Activated B cell treated with CpG ODN at 0.5 μM for 24 hours (primary cell): ENCODE measurements around the gene EXOC3L1. TPM values are rescaled to one million over a fixed set of nuclear protein-coding genes. Genes with fewer than 3 reads are reported as not detected.

ENCODE experiments used
- ATAC-seq: fragments of 200-7000 bp; cut with Tn5 transposase; one replicate; pipeline ENCODE4 v1.10.0; 2021; ENCODE audit warnings: low read depth, mild to moderate bottlenecking, moderate library complexity
- CTCF ChIA-PET: fragments of 350-600 bp; sonication (Branson Sonifier 250); formaldehyde crosslinking; loops from one replicate; lab custom pipeline; 2021; ENCODE audit warnings: antibody characterized with exemption; lab: Charles Lee
- POLR2A ChIA-PET: fragments of 350-600 bp; sonication (Branson Sonifier 250); formaldehyde crosslinking; loops from one replicate; lab custom pipeline; 2021; ENCODE audit warnings: antibody characterized with exemption; lab: Charles Lee
- DNase-seq: peaks from one replicate; pipeline ENCODE4 v3.0.0; 2022
- H3K27ac Mint-ChIP-seq: one replicate; pipeline ENCODE4 v1.8.0; 2020; ENCODE audit warnings: mixed read lengths
- H3K27me3 Mint-ChIP-seq: one replicate; pipeline ENCODE4 v1.8.0; 2021; ENCODE audit warnings: mixed read lengths
- H3K36me3 Mint-ChIP-seq: one replicate; pipeline ENCODE4 v1.8.0; 2021; ENCODE audit warnings: low read depth, mixed read lengths
- H3K4me1 Mint-ChIP-seq: one replicate; pipeline ENCODE4 v1.8.0; 2021; ENCODE audit warnings: mixed read lengths
- H3K4me3 Mint-ChIP-seq: one replicate; pipeline ENCODE4 v1.8.0; 2020; ENCODE audit warnings: mild to moderate bottlenecking, mixed read lengths
- H3K9me3 Mint-ChIP-seq: one replicate; pipeline ENCODE4 v1.8.0; 2020; ENCODE audit warnings: mixed read lengths
- CTCF ChIP-seq: fragments of 200-600 bp; IDR thresholded peaks from one replicate; pipeline ENCODE4 v1.8.0; 2022; ENCODE audit warnings: antibody characterized with exemption, mild to moderate bottlenecking
- intact Hi-C: fragments of 100-400 bp; cut with micrococcal nuclease; formaldehyde crosslinking; loops from one replicate; pipeline ENCODE4 v1.15.1; 2024
- total RNA-seq: library from RNA; stranded (reverse); gene quantifications from 2 replicates; pipeline ENCODE4 v1.2.3, GENCODE V29; 2022

EXOC3L1 gene
- total RNA-seq, 1 donor from 2014 or later = not detected

DNA sequence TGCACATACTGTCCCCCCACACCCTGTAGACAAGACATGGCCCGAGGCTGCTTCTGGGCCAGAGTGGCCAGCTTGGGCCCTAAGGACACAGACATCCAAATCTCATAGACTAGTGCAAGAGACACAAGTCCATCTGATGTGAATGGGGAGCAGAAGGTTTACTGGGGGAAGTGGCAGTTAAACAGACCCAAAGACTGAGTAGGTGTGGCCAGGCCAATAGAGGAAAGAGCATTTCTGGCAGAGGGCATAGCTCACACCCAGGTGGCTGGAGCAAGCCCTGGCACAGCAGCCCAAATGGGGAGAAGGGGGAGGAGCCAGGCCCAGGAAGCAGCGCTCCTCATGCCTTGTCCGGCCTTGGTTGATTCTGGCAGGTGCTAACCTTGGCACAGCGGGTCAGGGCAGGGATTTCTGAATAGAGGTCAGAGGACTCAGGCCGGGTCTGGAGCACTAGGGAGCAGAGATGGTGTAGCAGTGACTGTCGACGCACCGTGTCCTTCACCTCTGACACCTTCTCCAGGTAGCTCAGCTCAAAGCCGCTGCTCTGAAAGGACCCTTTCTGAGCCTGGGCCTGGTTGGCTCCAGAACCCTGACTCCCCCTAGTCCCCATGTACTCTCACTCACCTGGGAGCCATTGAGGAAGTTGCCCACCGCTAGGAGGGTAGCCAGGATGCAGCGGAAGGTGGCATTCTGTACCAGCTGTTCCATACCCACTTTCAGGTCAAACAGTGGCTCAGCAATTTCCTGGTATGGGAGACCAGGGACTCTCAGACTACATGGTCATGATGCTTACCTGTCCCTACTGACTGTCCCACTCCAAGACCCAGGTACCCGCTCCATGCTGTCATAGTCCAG, 41.1 kb upstream of the EXOC3L1 start:
- no peak for DNase-seq
- Mint-ChIP-seq H3K36me3 (peaks cover 64% of the 10 kb centered on the region), H3K4me1 (peaks cover 22% of the 10 kb centered on the region), H3K27me3 (no peaks in the 10 kb centered on the region), H3K4me3 (no peak overlapping the region), H3K27ac (no peak overlapping the region), H3K9me3 (no peaks in the 10 kb centered on the region)
- POLR2A ChIA-PET = interaction anchor here (1.6 to 2.0 kb wide), 3 partner anchors 11 to 17 kb away, joined by 3 to 6 read pairs (median 4); partner anchors contain the start of gene SLC9A5
- CTCF ChIA-PET = interaction anchor here (0.6 kb wide), 1 partner anchor 255 kb away, joined by 5 read pairs; no protein-coding TSS in a partner anchor
- TF ChIP-seq CTCF = no peak
- no peak for ATAC-seq
- intact Hi-C loops = no loop called here

- ATAC-seq = no peak
- CTCF ChIA-PET = interaction anchor here (0.6 kb wide), 1 partner anchor 255 kb away, joined by 5 read pairs; no protein-coding TSS in a partner anchor
- intact Hi-C loops = no loop called here
- Mint-ChIP-seq H3K4me1 (peaks cover 27% of the 10 kb centered on the region), H3K27ac (no peak overlapping the region), H3K27me3 (no peaks in the 10 kb centered on the region), H3K9me3 (no peaks in the 10 kb centered on the region), H3K4me3 (no peak overlapping the region), H3K36me3 (peaks cover 61% of the 10 kb centered on the region)
- no peak for DNase-seq
- TF ChIP-seq CTCF = no peak
- POLR2A ChIA-PET = interaction anchor here (0.7 to 5.1 kb wide), 2 partner anchors 16 to 488 kb away, joined by 3 to 120 read pairs; partner anchors contain the start of genes FHOD1 and SLC9A5
These were observed 40.2 kb upstream of the EXOC3L1 start for GRCh38 chr16:67229906-67230808.

DNA sequence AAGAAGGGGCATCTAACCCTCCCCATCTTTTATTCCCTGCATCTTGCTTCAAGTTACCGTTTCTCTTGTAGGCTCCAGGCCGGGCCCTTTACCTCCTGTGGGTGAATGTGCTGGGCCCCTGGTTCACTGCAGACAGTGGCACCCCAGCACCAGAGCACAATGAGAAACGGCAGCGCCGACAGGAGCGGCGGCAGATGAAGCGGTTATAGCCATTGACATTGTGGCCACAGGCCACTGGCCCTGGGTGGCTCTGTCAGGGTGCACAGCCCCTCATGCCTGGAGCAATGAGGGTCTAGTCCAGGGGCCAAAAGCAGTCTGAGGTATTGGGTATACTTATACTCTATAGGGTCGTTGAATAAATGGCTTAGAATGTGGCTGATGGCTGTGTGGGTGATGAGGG, 39.0 kb upstream of the EXOC3L1 start:
- DNase-seq (no peak), ATAC-seq (no peak)
- no peaks in the 10 kb centered on the region for H3K27me3 Mint-ChIP-seq
- H3K9me3 Mint-ChIP-seq = no peaks in the 10 kb centered on the region
- TF ChIP-seq CTCF = no peak
- POLR2A ChIA-PET = interaction anchor here (0.7 to 5.1 kb wide), 3 partner anchors 9 to 490 kb away, joined by 3 to 120 read pairs (median 25); partner anchors contain the start of genes FHOD1 and SLC9A5
- peaks cover 58% of the 10 kb centered on the region for H3K36me3 Mint-ChIP-seq
- H3K27ac Mint-ChIP-seq = no peak overlapping the region
- peaks cover 27% of the 10 kb centered on the region for H3K4me1 Mint-ChIP-seq
- intact Hi-C loops = no loop called here
- H3K4me3 Mint-ChIP-seq = peak overlapping the region; percentile 19
- CTCF ChIA-PET = no interaction called here

GRCh38 chr16:67228034-67228785, 38.3 kb upstream of the EXOC3L1 start:
- TF ChIP-seq CTCF = no peak
- Mint-ChIP-seq H3K36me3 (peaks cover 53% of the 10 kb centered on the region), H3K4me1 (peaks cover 27% of the 10 kb centered on the region), H3K27me3 (no peaks in the 10 kb centered on the region), H3K9me3 (no peaks in the 10 kb centered on the region), H3K27ac (peak overlapping the region; percentile 13), H3K4me3 (peak overlapping the region; percentile 100)
- CTCF ChIA-PET = interaction anchor here (1.3 to 2.4 kb wide), 2 partner anchors 16 to 65 kb away, joined by 3 to 9 read pairs; no protein-coding TSS in a partner anchor
- intact Hi-C loops = no loop called here
- POLR2A ChIA-PET = interaction anchor here (0.6 to 5.1 kb wide), 4 partner anchors 10 to 69 kb away, joined by 3 to 120 read pairs (median 18); partner anchors contain the start of genes FBXL8, FHOD1, SLC9A5 and TRADD
- DNase-seq (no peak), ATAC-seq (no peak)
